ENCODE measurements around the gene NGRN. TPM values are rescaled to one million over a fixed set of nuclear protein-coding genes. Genes with fewer than 3 reads are reported as not detected.
"Not testable (repeated sequence)": the region's sequence is repeated elsewhere in the genome, so short reads cannot be mapped to it uniquely, and the experiment has no call there.

The NGRN gene
- total RNA-seq, 1 donor from 2014 or later, result 91.7 TPM

DNA sequence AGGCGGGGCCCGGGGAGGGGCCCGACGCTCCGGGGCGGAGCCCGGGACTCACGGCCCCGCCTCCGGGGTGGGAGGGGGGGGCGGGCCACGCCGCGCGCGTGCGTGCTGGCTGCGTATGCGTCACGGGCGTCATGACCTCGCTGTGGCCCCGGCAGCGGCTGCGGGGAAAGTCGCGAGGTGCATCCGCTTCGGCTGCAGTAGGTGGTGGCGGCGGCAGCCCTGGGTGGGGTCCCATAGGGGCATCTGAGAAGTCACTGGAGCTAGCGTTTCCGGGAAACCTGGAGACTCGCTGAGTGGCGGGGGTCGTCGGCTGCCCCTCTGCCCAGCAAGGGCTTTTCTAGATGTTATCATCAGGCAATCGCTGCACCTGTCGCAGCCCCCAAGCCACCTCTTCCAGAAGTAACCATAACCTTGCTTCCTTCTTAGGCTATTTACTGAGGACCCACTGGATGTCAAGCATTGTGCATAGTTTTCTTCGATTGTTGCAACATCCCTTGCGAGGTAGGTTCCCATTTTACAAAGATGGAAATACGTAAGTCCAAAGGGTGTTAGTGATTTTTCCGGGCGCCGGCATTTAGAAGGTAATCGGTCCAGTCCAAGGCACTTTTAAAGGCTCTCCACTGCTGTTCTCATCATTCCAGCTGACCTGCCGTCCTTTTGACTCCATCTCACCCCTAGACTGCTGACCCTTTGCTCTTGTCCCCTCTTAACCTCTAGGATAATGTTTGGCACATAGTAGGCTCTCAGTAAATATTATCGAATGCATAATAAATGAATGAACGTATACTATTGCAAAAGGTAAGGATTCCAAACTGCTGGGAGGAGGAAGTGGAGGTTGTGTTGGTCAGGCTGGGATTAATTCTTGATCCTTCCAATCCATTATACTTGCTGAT lies 31.1 kb upstream of the NGRN start, which contains the start of gene GDPGP1:
GDPGP1 (plus strand) TSS at position 114 of the 893 bp plus-strand sequence. CDS start 6,700 bp downstream, outside the sequence.
- DNase-seq (ENCODE audit: low read depth in 2 of 2), result peak; percentile 15 to 97

DNA sequence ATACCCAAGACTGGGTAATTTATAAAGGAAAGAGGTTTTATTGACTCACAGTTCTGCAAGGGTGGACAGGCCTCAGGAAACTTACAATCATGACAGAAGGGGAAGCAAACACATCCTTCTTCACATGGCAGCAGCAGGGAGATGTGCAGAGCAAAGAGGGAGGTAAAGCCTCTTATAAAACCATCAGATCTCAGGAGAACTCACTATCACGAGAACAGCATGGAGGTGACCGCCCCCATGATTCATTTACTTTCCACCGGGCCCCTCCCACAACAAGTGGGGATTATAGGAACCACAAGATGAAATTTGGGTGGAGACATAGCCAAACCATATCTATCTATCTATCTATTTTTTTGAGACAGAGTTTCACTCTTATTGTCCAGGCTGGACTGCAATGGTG lies 26.1 kb upstream of the NGRN start:
- no peak for DNase-seq (ENCODE audit: low read depth in 2 of 2)

DNA sequence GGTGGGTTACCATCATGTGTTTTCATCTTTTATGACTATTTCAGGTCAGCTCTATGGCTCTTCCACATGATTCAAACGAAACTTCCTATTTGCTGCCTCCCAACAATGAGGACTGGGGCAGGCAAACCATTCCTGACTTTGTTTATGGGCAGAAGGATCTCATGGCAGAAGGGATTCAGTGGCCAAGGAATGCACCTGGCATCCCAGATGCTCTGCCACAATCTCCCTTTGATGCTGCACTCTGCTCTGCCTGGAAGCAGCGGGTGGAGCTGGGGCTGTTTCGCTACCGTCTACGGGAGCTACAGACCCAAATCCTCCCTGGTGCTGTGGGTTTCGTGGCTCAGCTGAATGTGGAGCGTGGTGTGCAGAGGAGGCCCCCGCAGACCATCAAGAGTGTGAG lies 24.6 kb upstream of the NGRN start:
- no peak for DNase-seq (ENCODE audit: low read depth in 2 of 2)

DNA sequence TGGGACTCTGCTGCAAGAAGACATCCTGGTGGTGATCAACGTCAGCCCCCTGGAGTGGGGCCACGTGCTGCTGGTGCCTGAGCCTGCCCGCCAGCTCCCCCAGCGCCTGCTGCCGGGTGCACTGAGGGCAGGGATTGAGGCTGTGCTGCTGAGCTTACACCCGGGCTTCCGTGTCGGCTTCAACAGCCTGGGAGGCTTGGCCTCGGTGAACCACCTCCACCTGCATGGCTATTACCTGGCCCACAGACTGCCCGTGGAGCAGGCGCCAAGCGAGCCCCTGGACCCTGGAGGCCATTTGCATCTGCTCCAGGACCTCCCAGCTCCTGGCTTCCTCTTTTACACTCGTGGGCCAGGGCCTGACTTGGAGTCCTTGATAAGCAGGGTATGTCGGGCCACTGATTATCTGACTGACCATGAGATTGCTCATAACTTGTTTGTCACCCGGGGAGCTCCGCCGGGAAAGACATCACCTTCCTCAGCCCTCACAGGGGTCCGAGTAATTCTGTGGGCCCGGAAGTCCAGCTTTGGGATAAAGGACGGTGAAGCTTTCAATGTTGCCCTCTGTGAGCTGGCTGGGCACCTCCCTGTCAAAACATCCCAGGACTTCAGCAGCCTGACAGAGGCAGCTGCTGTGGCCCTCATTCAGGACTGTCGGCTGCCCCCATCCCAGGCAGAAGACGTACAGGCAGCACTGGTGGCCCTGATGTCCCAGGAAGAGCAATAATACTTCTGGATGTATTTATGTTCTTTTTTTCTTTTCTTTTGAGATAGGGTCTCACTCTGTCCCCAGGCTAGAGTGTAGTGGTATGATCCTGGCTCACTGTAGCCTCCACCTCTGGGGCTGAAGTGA lies 23.9 kb upstream of the NGRN start:
- no peak for DNase-seq (ENCODE audit: low read depth in 2 of 2)

DNA sequence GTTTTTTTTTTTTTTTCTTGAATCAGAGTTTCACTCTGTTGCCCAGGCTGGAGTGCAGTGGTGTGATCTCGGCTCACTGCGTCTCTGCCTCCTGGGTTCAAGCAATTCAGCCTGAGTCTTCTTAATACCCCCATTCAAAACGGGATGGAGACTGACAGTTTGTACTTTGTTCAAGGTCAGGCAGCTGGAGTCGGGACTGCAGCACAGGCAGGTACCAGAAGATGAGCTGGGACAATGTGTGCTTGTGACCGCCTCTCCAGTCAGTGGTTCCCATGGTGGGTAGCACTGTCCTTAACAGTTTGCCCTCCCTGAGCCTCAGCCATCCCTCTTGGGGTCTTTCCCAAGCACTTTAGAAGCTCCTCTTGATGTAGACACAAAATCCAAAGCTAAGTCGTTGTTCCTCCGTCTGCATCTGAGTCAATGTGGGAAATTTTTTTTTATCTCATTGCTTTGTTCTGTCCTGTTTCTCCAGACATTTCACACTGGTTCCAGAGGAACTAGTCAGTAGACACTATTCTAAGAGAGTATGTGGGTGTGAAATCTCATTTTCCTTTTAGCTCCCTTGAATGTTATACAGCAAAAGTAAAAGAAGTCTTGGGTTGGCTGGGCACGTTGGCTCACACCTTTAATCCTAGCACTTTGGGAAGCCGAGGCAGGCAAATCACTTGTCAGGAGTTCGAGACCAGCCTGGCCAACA lies 21.4 kb upstream of the NGRN start:
- DNase-seq (ENCODE audit: low read depth in 2 of 2), result no peak

DNA sequence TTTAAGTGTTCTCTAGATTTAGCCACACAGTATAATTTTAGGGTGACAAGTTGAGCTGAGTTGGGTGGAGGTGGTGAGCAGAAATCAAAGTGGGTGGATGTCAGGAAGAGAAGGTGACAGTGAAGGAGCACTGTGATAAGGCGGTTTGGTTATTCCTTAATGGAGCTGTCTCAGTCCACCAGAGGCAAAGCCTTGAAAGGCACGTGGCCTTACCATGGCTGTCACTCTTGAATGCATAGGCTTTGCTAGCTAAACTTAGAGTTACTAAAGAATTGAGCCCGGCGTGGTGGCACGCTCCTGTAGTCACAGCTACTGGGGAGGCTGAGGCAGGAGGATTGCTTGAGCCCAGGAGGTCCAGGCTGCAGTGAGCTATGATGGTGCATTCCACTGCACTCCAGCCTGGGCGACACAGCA lies 16.7 kb upstream of the NGRN start:
- DNase-seq (ENCODE audit: low read depth in 2 of 2), result no peak

DNA sequence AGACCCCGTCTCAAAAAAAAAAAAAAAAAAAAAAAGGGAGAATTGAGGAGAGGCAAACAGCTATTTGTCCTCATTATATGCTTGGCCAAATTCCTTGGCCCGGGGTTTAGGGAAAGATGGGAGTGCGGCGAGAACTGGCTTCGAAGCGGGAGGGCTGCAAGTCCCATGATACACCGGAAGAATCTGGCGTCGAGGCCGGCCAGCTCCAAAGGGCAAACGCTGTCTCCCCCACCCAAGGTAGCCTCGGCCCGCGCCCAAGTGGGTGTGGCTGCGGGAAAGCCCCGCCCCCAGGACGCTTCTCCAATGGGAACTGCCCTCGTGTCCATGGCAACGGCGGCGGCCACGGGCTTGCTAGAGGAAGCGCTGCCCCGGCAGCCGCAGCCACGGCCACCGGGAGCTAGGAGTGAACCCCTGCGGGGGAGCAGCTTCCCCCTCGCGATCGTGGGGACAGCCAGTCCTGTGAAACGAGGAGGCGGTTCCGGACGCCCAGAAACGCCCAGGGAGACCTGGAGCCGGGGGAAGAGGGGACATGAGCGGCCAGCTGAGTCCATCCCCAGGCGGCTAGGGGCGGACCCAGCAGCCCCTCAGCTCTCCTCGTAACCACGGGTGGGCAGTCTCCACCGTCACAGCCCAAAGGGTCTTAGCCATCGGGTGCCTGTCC lies 16.1 kb upstream of the NGRN start, which contains the start of gene TTLL13:
TTLL13 (plus strand) TSS at position 354 of the 661 bp plus-strand sequence. CDS start 1,075 bp downstream, outside the sequence.
- DNase-seq (ENCODE audit: low read depth in 2 of 2), result peak; percentile 85 to 93

DNA sequence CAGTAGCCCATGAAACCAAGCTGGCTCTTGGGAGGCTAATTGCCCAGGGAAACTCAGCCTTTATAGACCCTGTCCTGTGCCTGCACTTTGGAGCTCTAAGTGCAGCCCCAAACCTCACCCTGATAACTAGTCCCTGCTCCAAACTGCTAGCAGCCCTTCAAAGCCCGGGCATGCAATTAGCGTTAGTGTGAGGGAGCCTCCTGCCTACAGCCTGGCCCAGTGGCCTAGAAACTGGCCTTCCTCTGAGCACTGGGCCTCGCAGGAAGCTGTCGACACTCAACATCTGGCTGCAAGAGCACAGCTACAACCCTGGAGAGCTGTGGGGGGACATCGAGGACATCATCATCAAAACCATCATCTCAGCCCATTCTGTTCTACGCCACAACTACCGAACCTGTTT lies 7.7 kb upstream of the NGRN start:
- DNase-seq (ENCODE audit: low read depth in 2 of 2), result no peak

DNA sequence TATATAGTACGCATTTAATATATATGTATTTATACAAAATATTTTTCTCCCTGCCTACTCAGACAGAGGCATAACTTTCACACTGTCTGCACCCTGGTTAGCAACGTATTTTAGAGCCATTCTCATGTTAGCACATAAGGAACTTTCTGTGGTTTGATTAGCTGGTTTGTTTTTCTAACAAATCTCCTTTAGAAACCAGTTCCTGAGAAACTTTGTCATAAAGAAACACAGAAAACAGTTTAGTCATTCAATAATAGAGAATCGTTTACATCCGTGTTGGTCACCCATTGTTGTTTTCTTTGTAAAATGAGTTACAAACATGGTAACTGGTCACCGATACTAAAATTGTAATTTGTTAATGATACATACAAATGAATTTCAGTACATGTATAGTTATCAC lies 5.9 kb upstream of the NGRN start:
- peak; percentile 18 to 66 for DNase-seq (ENCODE audit: low read depth in 2 of 2)

DNA sequence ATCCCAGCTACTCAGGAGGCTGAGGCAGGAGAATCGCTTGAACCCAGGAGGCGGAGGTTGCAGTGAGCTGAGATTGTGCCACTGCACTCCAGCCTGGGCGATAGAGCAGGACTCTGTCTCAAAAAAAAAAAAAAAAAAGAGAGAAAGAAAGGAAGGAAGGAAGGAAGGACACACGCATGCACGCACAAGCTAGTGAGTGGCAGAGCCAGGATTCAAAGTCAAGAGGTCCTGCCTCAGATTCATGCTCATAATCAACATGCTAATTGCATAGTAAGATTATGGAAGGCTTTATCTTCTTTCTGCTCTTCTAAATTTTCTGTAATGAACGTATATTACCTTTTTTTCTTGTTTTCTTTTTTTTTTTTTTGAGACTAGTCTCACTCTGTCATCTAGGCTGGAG lies 4.7 kb upstream of the NGRN start:
- DNase-seq (ENCODE audit: low read depth in 2 of 2), result peak; percentile 57 to 85

DNA sequence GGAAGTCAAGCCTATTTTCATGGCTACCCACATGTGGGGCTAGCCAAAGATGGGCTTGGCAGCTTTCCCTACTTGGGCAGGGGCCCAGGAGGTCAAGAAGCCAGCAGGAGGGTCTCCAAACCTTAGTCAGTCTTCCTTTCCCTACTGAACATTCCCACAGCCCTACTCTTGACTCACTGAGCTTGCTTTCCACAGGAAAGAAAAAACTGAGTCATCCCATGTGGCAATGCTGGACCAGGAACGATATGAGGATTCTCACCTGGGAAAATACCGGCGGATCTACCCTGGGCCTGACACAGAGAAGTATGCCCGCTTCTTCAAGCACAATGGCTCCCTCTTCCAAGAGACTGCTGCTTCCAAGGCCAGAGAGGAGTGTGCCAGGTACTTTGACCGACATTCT lies 3.7 kb upstream of the NGRN start:
- peak; percentile 87 to 92 for DNase-seq (ENCODE audit: low read depth in 2 of 2)

DNA sequence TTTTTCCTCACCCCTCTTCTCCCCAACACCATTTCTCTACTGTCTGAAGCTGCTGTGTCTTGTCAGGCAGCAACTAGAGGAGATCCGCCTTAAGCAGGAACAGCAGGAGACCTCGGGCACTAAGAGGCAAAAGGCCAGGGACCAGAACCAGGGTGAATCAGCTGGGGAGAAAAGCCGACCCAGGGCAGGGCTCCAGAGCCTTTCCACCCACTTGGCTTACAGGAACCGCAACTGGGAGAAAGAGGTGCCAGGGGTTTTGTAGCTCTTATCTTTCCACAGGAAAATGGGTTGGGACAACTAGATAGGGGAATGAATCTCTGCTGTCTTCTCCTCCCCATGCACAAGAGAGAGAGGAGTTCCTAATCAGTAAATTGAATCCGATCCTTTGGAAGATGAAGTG lies 3.0 kb upstream of the NGRN start:
- DNase-seq (ENCODE audit: low read depth in 2 of 2), result peak; percentile 12 to 37

DNA sequence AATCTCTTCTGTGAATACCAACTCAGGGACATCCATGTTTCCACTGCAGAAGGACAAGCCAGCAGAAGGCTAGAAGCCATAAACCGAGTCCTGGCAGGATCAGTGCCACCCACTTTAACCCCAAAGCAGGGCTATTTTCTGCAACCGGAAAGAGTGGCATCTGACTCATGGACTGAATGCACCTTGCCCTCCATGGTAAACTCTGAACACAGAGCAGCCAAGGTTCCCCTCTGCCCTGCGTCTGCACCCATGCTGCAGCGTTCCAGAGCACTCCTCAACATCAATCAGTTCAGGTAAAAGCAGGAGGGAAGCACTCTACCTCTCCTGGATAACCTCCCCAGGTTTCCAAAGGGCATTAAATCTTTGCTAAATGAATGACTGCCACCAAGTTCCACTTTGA lies 801 bp upstream of the NGRN start:
- DNase-seq (ENCODE audit: low read depth in 2 of 2), result peak; percentile 36 to 57

DNA sequence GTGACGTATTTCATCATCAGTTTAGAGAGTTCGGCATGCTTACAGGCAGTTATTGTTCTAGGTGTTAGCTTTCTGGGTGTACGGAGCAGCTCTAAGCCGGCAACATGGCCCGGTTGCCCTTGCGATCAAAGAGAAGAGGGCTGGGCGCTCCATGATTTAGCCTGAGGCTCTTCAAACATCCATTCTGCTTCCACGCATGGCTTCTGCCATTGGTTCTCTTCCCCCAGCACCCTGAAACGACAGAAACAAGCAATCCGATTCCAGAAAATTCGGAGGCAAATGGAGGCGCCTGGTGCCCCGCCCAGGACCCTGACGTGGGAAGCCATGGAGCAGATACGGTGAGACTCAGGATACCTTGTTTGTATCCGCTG lies 574 bp downstream of the NGRN start:
- DNase-seq (ENCODE audit: low read depth in 2 of 2), result peak; percentile 37 to 48

DNA sequence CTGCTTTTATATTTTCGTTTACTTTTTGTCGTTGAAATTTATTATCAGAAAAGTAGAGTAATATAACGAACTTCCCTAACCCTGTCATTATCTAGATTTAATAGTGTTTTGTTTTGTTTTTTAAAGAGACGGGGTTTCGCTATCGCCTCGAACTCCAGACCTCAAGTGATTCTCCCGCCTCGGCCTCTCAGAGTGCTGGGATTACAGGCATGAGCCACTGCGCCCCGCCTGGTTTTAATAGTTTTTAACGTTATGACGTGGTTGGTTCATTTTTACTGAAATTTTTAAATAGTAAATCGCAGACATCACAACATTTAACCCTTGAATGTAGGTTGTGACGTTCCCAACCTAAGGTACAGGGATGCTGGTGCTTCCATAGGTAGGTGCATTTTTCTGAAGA lies 1.0 kb downstream of the NGRN start:
- peak; percentile 53 to 57 for DNase-seq (ENCODE audit: low read depth in 2 of 2)

DNA sequence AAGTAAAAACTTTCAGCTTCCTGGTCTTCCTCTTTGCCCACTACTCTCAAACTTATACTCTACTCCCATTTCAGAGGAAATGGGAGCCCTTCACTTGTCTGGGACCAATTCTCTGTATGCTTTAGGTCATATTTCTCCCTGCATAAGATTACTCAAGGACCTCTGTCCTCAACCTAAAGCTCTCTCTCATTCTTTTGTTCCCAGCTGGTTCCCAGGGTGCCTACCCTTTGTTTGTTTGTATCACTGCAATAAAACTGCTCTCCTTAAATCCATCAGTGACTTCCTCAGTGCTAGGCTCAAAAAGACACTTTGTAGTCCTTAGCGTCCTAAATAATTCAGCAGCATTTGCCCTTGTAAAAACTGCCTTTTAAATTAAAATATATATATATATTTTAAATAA lies 2.9 kb downstream of the NGRN start:
- DNase-seq (ENCODE audit: low read depth in 2 of 2), result no peak

DNA sequence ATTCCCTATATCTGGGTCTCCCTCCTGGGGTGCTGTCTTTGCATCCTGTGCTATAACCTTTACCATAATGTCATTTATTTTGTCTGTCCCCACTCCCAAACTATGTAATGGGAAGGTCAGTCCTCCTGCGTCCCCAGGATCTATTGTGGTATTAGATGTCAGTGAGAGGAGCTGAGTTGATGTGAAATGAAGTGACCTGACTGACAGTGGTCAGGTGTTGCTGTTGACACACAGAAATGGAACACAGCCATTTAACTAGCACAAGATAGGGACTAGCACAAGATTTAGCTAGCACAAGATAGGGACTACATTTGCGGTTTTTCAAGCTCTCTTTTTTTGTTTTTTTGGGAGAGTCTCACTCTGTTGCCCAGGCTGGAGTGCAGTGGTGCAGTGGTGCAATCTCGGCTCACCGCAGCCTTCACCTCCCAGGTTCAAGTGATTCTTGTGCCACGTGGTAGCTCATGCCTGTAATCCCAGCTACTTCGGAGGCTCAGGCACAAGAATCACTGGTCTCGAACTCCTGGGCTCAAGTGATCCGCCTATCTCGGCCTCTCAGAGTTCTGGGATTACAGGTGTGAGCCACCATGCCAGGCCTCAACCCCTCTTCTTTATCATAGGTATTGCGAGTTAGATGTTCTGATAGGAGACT lies 5.2 kb downstream of the NGRN start:
- no peak for DNase-seq (ENCODE audit: low read depth in 2 of 2)

DNA sequence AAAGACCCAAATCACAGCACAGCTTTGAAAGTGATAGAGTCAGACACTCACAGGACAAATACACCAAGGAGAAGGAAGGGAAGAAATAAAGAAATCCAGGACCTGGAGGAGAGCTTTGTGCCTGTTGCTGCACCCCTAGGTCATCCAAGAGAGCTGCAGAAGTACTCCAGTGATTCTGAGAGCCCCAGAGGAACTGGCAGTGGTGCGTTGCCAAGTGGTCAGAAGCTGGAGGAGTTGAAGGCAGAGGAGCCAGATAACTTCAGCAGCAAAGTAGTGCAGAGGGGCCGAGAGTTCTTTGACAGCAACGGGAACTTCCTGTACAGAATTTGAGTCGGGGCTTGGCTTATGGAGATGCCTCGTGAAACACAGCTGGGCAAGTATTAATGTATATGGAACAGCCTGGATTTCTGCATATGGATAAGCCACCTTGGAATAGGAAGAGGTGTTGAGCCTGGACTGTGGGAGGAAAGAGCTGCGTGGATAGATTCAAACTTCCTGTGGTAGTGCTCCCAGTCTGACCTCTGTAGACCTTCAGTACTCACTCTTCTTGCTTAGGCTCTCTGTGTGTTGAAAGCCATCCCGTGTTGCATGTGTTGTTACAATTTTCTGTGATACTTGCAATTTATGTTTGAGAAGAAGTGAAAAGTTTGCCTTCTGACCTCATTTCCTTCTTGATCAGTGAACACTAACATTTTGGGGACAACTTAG lies 6.1 kb downstream of the NGRN start:
- no peak for DNase-seq (ENCODE audit: low read depth in 2 of 2)

DNA sequence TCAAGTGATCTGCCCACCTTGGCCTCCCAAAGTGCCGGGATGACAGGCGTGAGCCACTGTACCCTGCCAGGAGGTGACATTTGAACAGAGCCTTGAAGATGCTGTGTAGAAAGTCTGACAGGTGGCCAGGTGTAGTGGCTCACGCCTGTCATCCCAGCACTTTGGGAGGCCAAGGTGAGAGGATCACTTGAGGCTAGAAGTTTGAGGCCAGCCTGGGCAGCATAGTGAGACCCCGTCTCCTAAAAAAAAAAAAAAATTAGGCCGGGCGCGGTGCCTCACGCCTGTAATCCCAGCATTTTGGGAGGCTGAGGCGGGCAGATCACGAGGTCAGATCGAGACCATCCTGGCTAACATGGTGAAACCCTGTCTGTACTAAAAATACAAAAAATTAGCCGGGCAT lies 13.0 kb downstream of the NGRN start:
- DNase-seq (ENCODE audit: low read depth in 2 of 2), result not testable (repeated sequence)

DNA sequence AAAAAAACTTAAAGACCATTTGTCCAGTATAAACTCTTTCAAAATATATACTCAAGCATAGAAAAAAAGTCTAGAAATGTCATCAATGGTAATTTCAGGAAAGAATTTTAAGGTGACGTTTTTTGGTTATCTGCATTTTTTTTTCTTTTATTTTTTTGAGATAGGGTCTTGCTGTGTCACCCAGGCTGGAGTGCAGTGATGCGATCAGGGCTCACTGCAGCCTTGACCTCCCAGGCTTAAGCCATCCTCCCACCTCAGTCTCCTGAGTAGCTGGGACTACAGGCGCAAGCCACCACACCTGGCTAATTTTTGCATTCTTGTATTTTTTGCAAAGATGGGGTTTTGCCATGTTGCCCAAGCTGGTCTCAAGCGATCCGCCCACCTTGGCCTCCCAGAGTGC lies 15.3 kb downstream of the NGRN start:
- DNase-seq (ENCODE audit: low read depth in 2 of 2), result not testable (repeated sequence)
